ENCODE measurements around the gene SGSH.

DNA sequence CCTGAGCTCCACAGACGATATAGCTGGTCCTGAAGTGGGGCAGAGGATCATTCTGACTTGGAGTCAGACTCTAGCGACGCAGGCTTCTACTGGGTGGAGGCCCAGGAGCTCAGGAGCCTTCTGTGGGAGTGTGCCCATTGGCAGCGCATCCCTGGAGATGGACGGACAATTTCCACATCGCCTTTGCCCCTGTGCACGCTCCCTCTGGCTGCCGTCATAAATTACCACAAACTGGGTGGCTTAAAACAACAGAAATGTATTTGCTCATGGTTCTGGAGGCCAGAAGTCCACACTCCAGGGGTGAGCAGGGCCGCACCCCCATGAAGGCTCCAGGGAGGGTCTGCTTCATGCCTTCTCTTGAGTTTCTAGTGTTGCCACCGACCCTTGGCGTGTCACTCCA is 43.4 kb downstream of the SGSH start:
- TF ChIP-seq, protein P1, sequence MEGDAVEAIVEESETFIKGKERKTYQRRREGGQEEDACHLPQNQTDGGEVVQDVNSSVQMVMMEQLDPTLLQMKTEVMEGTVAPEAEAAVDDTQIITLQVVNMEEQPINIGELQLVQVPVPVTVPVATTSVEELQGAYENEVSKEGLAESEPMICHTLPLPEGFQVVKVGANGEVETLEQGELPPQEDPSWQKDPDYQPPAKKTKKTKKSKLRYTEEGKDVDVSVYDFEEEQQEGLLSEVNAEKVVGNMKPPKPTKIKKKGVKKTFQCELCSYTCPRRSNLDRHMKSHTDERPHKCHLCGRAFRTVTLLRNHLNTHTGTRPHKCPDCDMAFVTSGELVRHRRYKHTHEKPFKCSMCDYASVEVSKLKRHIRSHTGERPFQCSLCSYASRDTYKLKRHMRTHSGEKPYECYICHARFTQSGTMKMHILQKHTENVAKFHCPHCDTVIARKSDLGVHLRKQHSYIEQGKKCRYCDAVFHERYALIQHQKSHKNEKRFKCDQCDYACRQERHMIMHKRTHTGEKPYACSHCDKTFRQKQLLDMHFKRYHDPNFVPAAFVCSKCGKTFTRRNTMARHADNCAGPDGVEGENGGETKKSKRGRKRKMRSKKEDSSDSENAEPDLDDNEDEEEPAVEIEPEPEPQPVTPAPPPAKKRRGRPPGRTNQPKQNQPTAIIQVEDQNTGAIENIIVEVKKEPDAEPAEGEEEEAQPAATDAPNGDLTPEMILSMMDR (IDR thresholded peaks at IDR 0.05; ENCODE audit: insufficient read depth, low read length, poor library complexity, severe bottlenecking) = no peak
- TF ChIP-seq EZH2phosphoT487 (conservative IDR thresholded peaks at IDR 0.05; ENCODE audit: low read length) = no peak
